H1 (cell line): Measurements from ENCODE around the gene BPIFB3. TPM values are rescaled to one million over a fixed set of nuclear protein-coding genes. Genes with fewer than 3 reads are reported as not detected.
A peak's percentile ranks its signal among the peaks of the same experiment; 100 is the strongest.

Experiments used
- CTCF ChIA-PET: fragments of 300-600 bp; sonication (Branson Sonifier 250); formaldehyde crosslinking; loops from one replicate; lab custom pipeline; 2021; ENCODE audit not compliant: partially characterized antibody; lab: Charles Lee
- POLR2A ChIA-PET: fragments of 300-600 bp; sonication (Branson Sonifier 250); formaldehyde crosslinking; loops from one replicate; lab custom pipeline; 2021; ENCODE audit warnings: inconsistent platforms; ENCODE audit not compliant: partially characterized antibody; lab: Charles Lee
- DNase-seq, 2 experiments: peaks; one replicate each; pipeline versions ENCODE4 v3.0.0 to v3.0.0-alpha.2; 2010 to 2022; ENCODE audit warnings: low spot score in 2 of 2, low read depth in 1 of 2, mixed read lengths in 1 of 2
- FAIRE-seq: peaks from 2 replicates; lab custom pipeline; 2011; peaks lifted over from hg19 to GRCh38; lab: Jason Lieb, UNC
- H2AFZ ChIP-seq: 2 replicates; pipeline ENCODE4 v1.8.1; 2012; ENCODE audit warnings: low read length, inconsistent platforms
- H2AK5ac ChIP-seq: 2 replicates; pipeline ENCODE4 v1.6.1; 2013; ENCODE audit warnings: low read depth, low read length
- H2BK120ac ChIP-seq: replicated peaks from 2 replicates; pipeline ENCODE3; 2013; ENCODE audit warnings: low read depth, low read length, inconsistent platforms
- H2BK12ac ChIP-seq: 2 replicates; pipeline ENCODE4 v1.6.1; 2013; ENCODE audit warnings: low read depth, low read length
- H2BK15ac ChIP-seq: 2 replicates; pipeline ENCODE4 v1.6.1; 2013; ENCODE audit warnings: low read length
- H2BK20ac ChIP-seq: 2 replicates; pipeline ENCODE4 v1.6.1; 2013; ENCODE audit warnings: low read length
- H2BK5ac ChIP-seq: 2 replicates; pipeline ENCODE4 v1.6.1; 2013; ENCODE audit warnings: low read depth, low read length
- H3K14ac ChIP-seq: 2 replicates; pipeline ENCODE4 v1.6.1; 2013; ENCODE audit warnings: inconsistent platforms; ENCODE audit not compliant: insufficient read length
- H3K18ac ChIP-seq: 2 replicates; pipeline ENCODE4 v1.6.1; 2013; ENCODE audit warnings: low read length; ENCODE audit errors: extremely low read depth
- H3K23ac ChIP-seq: 2 replicates; pipeline ENCODE4 v1.6.1; 2013; ENCODE audit warnings: inconsistent platforms; ENCODE audit not compliant: insufficient read length
- H3K23me2 ChIP-seq: 2 replicates; pipeline ENCODE4 v1.6.1; 2013; ENCODE audit warnings: low read depth, low read length
- H3K27ac ChIP-seq: 2 replicates; pipeline ENCODE4 v1.6.1; 2011; ENCODE audit warnings: low read depth, low read length, inconsistent platforms
- H3K27me3 ChIP-seq, 4 experiments: replicated peaks in 1 of 4; 1 replicate in 1 of 4; 2 replicates in 3 of 4; pipeline versions ENCODE4 v1.6.1 to v1.8.1; 2011 to 2013; ENCODE audit warnings: low read length in 3 of 4, mild to moderate bottlenecking in 3 of 4, inconsistent platforms in 2 of 4, mixed read lengths in 2 of 4, moderate library complexity in 1 of 4; ENCODE audit not compliant: control insufficient read depth in 3 of 4, insufficient read depth in 3 of 4; ENCODE audit errors: extremely low read depth in 1 of 4
- H3K36me3 ChIP-seq, 4 experiments: 2 replicates each; pipeline versions ENCODE4 v1.6.1 to v1.8.1; 2011 to 2013; ENCODE audit warnings: mild to moderate bottlenecking in 4 of 4, low read length in 3 of 4, moderate library complexity in 2 of 4, control low read depth in 1 of 4, inconsistent platforms in 1 of 4; ENCODE audit not compliant: insufficient read depth in 4 of 4, control insufficient read depth in 2 of 4
- H3K4ac ChIP-seq: replicated peaks from 2 replicates; pipeline ENCODE3; 2013; ENCODE audit warnings: low read length, low read depth, mixed read lengths, inconsistent platforms; ENCODE audit not compliant: insufficient read length
- H3K4me1 ChIP-seq, 4 experiments: replicated peaks in 1 of 4; 1 replicate in 1 of 4; 2 replicates in 3 of 4; pipeline versions ENCODE4 v1.6.1 to v1.8.1; 2011 to 2013; ENCODE audit warnings: low read length in 3 of 4, inconsistent platforms in 2 of 4, mixed read lengths in 1 of 4; ENCODE audit not compliant: insufficient read depth in 4 of 4, control insufficient read depth in 3 of 4
- H3K4me2 ChIP-seq, 2 experiments: 2 replicates each; pipeline versions ENCODE4 v1.6.1 to v1.8.1; 2011 to 2013; ENCODE audit warnings: low read depth in 2 of 2, low read length in 2 of 2, control low read depth in 1 of 2, inconsistent platforms in 1 of 2, mild to moderate bottlenecking in 1 of 2; ENCODE audit not compliant: insufficient read depth in 1 of 2
- H3K4me3 ChIP-seq, 4 experiments: fragments of 200-600, 300-600 bp in 1 of 4; sonication (generic), shearing (Covaris generic), sonication (Bioruptor Twin) in 1 of 4; 2 replicates each; pipeline versions ENCODE4 v1.5.1 to v1.8.1; 2011 to 2016; ENCODE audit warnings: low read length in 4 of 4, low read depth in 3 of 4, control low read depth in 2 of 4, inconsistent platforms in 2 of 4, mild to moderate bottlenecking in 2 of 4, mixed read lengths in 1 of 4, moderate library complexity in 1 of 4; ENCODE audit not compliant: insufficient read depth in 2 of 4; ENCODE audit errors: extremely low read depth in 1 of 4
- H3K56ac ChIP-seq: replicated peaks from 2 replicates; pipeline ENCODE3; 2013; ENCODE audit warnings: low read depth, mild to moderate bottlenecking, mixed read lengths, low read length, inconsistent platforms; ENCODE audit not compliant: insufficient read length
- H3K79me1 ChIP-seq: 2 replicates; pipeline ENCODE4 v1.6.1; 2013; ENCODE audit warnings: low read depth, low read length, control low read depth
- H3K79me2 ChIP-seq, 2 experiments: 2 replicates each; pipeline versions ENCODE4 v1.6.1 to v1.8.1; 2012 to 2013; ENCODE audit warnings: low read length in 2 of 2, mild to moderate bottlenecking in 2 of 2, inconsistent platforms in 1 of 2; ENCODE audit not compliant: insufficient read depth in 2 of 2, control insufficient read depth in 1 of 2
- H3K9ac ChIP-seq, 4 experiments: replicated peaks in 1 of 4; 1 replicate in 1 of 4; 2 replicates in 3 of 4; pipeline versions ENCODE4 v1.6.1 to v1.8.1; 2011 to 2013; ENCODE audit warnings: low read depth in 3 of 4, low read length in 3 of 4, control low read depth in 2 of 4, mild to moderate bottlenecking in 2 of 4, moderate library complexity in 2 of 4, inconsistent platforms in 1 of 4; ENCODE audit errors: extremely low read depth in 1 of 4
- H3K9me3 ChIP-seq, 2 experiments: 2 replicates each; pipeline versions ENCODE4 v1.6.1 to v1.8.1; 2012 to 2013; ENCODE audit warnings: mild to moderate bottlenecking in 2 of 2, moderate library complexity in 2 of 2, control low read depth in 1 of 2, inconsistent platforms in 1 of 2, low read depth in 1 of 2, low read length in 1 of 2, mixed read lengths in 1 of 2; ENCODE audit not compliant: insufficient read depth in 2 of 2
- H4K20me1 ChIP-seq, 2 experiments: replicated peaks in 1 of 2; 2 replicates each; pipeline versions ENCODE3 to v1.8.1; 2011 to 2013; ENCODE audit warnings: inconsistent platforms in 2 of 2, low read length in 2 of 2, mild to moderate bottlenecking in 1 of 2; ENCODE audit not compliant: insufficient read depth in 2 of 2, control insufficient read depth in 1 of 2
- H4K5ac ChIP-seq: 2 replicates; pipeline ENCODE4 v1.6.1; 2013; ENCODE audit warnings: low read length, low read depth, mixed read lengths, inconsistent platforms; ENCODE audit not compliant: insufficient read length
- H4K8ac ChIP-seq: 2 replicates; pipeline ENCODE4 v1.8.0; 2013; ENCODE audit warnings: mild to moderate bottlenecking, moderate library complexity, low read length, inconsistent platforms; ENCODE audit not compliant: insufficient read depth; ENCODE audit errors: extremely low read depth
- H4K91ac ChIP-seq: replicated peaks from 2 replicates; pipeline ENCODE3; 2013; ENCODE audit warnings: low read length, mixed read lengths, inconsistent platforms; ENCODE audit not compliant: insufficient read length
- CEBPB ChIP-seq: IDR thresholded peaks from 2 replicates; pipeline ENCODE4 v1.6.1; 2012; ENCODE audit warnings: low read depth, low read length
- POLR2AphosphoS5 ChIP-seq: IDR thresholded peaks from 2 replicates; pipeline ENCODE4 v1.6.1; 2011; ENCODE audit warnings: low read depth, low read length
- RFX5 ChIP-seq: IDR thresholded peaks from 2 replicates; pipeline ENCODE4 v1.6.1; 2011; ENCODE audit warnings: low read depth, low read length, improper control_type of control experiment, borderline replicate concordance
- WGBS, 2 experiments: shearing (Covaris generic) in 1 of 2; methylation state at CpG; one replicate each; pipeline versions ENCODE4 v1.1.6 to v1.1.7; 2013 to 2015; ENCODE audit warnings: low lambda C conversion rate in 2 of 2, mixed read lengths in 2 of 2, inconsistent platforms in 1 of 2, low coverage in 1 of 2, missing lambda C conversion rate in 1 of 2; ENCODE audit not compliant: insufficient replicate concordance in 2 of 2, insufficient coverage in 1 of 2, insufficient read length in 1 of 2; ENCODE audit errors: extremely low coverage in 1 of 2, missing lambda C conversion rate in 1 of 2; 5-methylcytosine and 5-hydroxymethylcytosine counted together
- long read RNA-seq, 2 experiments: library from RNA in 1 of 2; library from capped mRNA in 1 of 2; stranded (forward); transcript quantifications; one replicate each; pipeline ENCODE4 v2.0.0, GENCODE V29; 2021; ENCODE audit warnings: inconsistent platforms in 1 of 2
- polyA minus RNA-seq, 3 experiments: library from RNA; depleted of rRNA, polyadenylated mRNA; stranded (reverse); fragments of >200 nt; gene quantifications; 1 replicate in 2 of 3; 2 replicates in 1 of 3; pipeline ENCODE4 v1.2.3, GENCODE V29; 2011
- polyA plus RNA-seq, 7 experiments: library from polyadenylated mRNA; depleted of rRNA in 3 of 7; stranded (reverse) in 5 of 7; unstranded in 2 of 7; fragments of >200 nt in 5 of 7; fragments of 200-250 nt in 2 of 7; gene quantifications; 1 replicate in 5 of 7; 2 replicates in 1 of 7; 4 replicates in 1 of 7; pipeline versions ENCODE4 v1.2.1 to v1.2.3, GENCODE V29; 2011 to 2013; ENCODE audit warnings: missing spikeins in 2 of 7, mixed read lengths in 2 of 7
- total RNA-seq: library from RNA; stranded (reverse); fragmentation: NEBNext Ultra II Directional; extraction: Animal tissue kit (Norgen Biotek cat#: 25700); gene quantifications from 2 replicates; pipeline ENCODE4 v1.2.1, GENCODE V29; 2021

BPIFB3 gene
- total RNA-seq = not detected in 2 replicates
- polyA plus RNA-seq (2011; rRNA removed) = 0.16 TPM in 1 of 2 replicates, not detected in the other
- polyA plus RNA-seq (2011; cell fraction: cytosol; rRNA removed) = not detected
- 0.31 TPM for polyA plus RNA-seq (2011; cell fraction: nucleus; rRNA removed)
- not detected in 4 replicates for polyA plus RNA-seq (2012, experiment 1 of 2)
- polyA plus RNA-seq (2012, experiment 2 of 2) = not detected
- polyA plus RNA-seq (2013, experiment 1 of 2) = not detected
- not detected for polyA plus RNA-seq (2013, experiment 2 of 2)
- polyA minus RNA-seq (2011; rRNA and poly(A)+ RNA removed) = not detected in 2 replicates
- polyA minus RNA-seq (2011; cell fraction: cytosol; rRNA and poly(A)+ RNA removed) = not detected
- polyA minus RNA-seq (2011; cell fraction: nucleus; rRNA and poly(A)+ RNA removed) = not detected
- long read RNA-seq, experiment 1 = 0 reads
- long read RNA-seq, experiment 2 = 0 reads

GRCh38 chr20:33053291-33054106 is at the start of gene BPIFB3:
TSS of gene BPIFB3 (plus strand) at chr20:33053903. CDS start at chr20:33055436, 1,533 bp downstream.
- Histone ChIP-seq H2BK20ac (no peak within 1 kb of the TSS), H4K20me1 (no peaks in the 10 kb centered on the region), H3K23ac (no peak within 1 kb of the TSS), H3K18ac (no peak within 1 kb of the TSS), H3K4me3 (no peak within 1 kb of the TSS), H3K27me3 (no peaks in the 10 kb centered on the region), H2BK120ac (no peak within 1 kb of the TSS), H2AFZ (peak within 1 kb of the TSS; percentile 72; the same call in 1 of the 2 replicates), H3K56ac (no peak within 1 kb of the TSS), H3K36me3 (no peaks in the 10 kb centered on the region), H3K4me2 (peak within 1 kb of the TSS in 1 of 2 experiments; percentile 7; a peak in 1 of 4 replicates), H3K9ac (no peak within 1 kb of the TSS; a peak in 1 of 7 replicates), H2BK5ac (no peak within 1 kb of the TSS), H3K79me2 (no peaks in the 10 kb centered on the region), H3K27ac (no peak within 1 kb of the TSS), H3K79me1 (no peaks in the 10 kb centered on the region), H3K14ac (no peak within 1 kb of the TSS), H4K5ac (no peak within 1 kb of the TSS), H4K91ac (peak within 1 kb of the TSS; percentile 35), H3K4ac (no peak within 1 kb of the TSS), H2BK15ac (peak within 1 kb of the TSS; percentile 23; the same call in 1 of the 2 replicates), H2BK12ac (no peak within 1 kb of the TSS), H3K23me2 (no peaks in the 10 kb centered on the region), H4K8ac (no peak within 1 kb of the TSS), H2AK5ac (no peak within 1 kb of the TSS), H3K4me1 (peaks cover 0 to 4% (median 2%) of the 10 kb centered on the region in 4 experiments; a peak in 3 of 7 replicates), H3K9me3 (no peaks in the 10 kb centered on the region)
- POLR2A ChIA-PET = no interaction called here
- 81% methylated on average over 16 of the region's 25 CpGs; no CpG with 5 or more reads in 1 of the 2 experiments for WGBS, 2 experiments
- TF ChIP-seq CEBPB (no peak), RFX5 (no peak), POLR2AphosphoS5 (no peak)
- FAIRE-seq (no peak), DNase-seq (peak in 1 of 2 experiments; percentile 52)
- CTCF ChIA-PET = interaction anchor here (1.0 to 1.4 kb wide), 3 partner anchors 11 to 128 kb away, joined by 3 read pairs; no protein-coding TSS in a partner anchor
